K562 (cell line): Measurements from ENCODE around the gene NAA80. TPM values are rescaled to one million over a fixed set of nuclear protein-coding genes. Genes with fewer than 3 reads are reported as not detected.

ENCODE experiments used
- CBFA2T2 ChIP-seq: fragments of 450-650 bp; conservative IDR thresholded peaks from 2 replicates; pipeline ENCODE4 v1.6.1; 2017; ENCODE audit warnings: mild to moderate bottlenecking
- CBFA2T3 ChIP-seq: fragments of 450-650 bp; IDR thresholded peaks from 2 replicates; pipeline ENCODE4 v1.6.1; 2017
- CC2D1A ChIP-seq: fragments of 450-650 bp; IDR thresholded peaks from 2 replicates; pipeline ENCODE4 v1.6.1; 2017; ENCODE audit warnings: mild to moderate bottlenecking
- COPS2 ChIP-seq: fragments of 450-650 bp; conservative IDR thresholded peaks from 2 replicates; pipeline ENCODE4 v1.6.1; 2016; ENCODE audit warnings: mild to moderate bottlenecking, moderate library complexity
- DMBX1 ChIP-seq: fragments of 250-450 bp; sonication (Bioruptor Pico); IDR thresholded peaks from 2 replicates; pipeline ENCODE4 v1.8.0; 2022; ENCODE audit warnings: inconsistent platforms, mild to moderate bottlenecking, moderate library complexity, borderline replicate concordance
- HDAC2 ChIP-seq: fragments of 450-650 bp; IDR thresholded peaks from 2 replicates; pipeline ENCODE4 v1.6.1; 2016; ENCODE audit warnings: mild to moderate bottlenecking
- MAFK ChIP-seq: IDR thresholded peaks from 2 replicates; pipeline ENCODE4 v1.6.1; 2011; ENCODE audit warnings: low read length, improper control_type of control experiment
- NFIX ChIP-seq: fragments of 250-450 bp; sonication (Bioruptor Pico); IDR thresholded peaks from 2 replicates; pipeline ENCODE4 v1.4.0; 2020; ENCODE audit warnings: low read depth, mild to moderate bottlenecking, moderate library complexity
- PHTF2 ChIP-seq: fragments of 250-450 bp; sonication (Bioruptor Pico); IDR thresholded peaks from 2 replicates; pipeline ENCODE4 v1.5.0; 2021; ENCODE audit warnings: mild to moderate bottlenecking
- POLR2H ChIP-seq: IDR thresholded peaks from 2 replicates; pipeline ENCODE4 v1.6.1; 2016; ENCODE audit warnings: missing genetic modification characterization, low read depth, mild to moderate bottlenecking, control low read depth, missing compliant biosample characterization, moderate library complexity
- RBFOX2 ChIP-seq: fragments of 200-400 bp; formaldehyde crosslinking; IDR thresholded peaks from 2 replicates; pipeline ENCODE4 v1.6.1; 2017; ENCODE audit warnings: low read depth, mild to moderate bottlenecking, low read length, moderate library complexity
- RNF2 ChIP-seq: sonication (generic); IDR thresholded peaks from 2 replicates; pipeline ENCODE4 v1.6.1; 2016
- SLC30A9 ChIP-seq: fragments of 250-450 bp; sonication (Bioruptor Pico); IDR thresholded peaks from 2 replicates; pipeline ENCODE4 v1.8.0; 2022; ENCODE audit warnings: mild to moderate bottlenecking, moderate library complexity
- polyA plus RNA-seq, 8 experiments: library from polyadenylated mRNA; depleted of rRNA in 4 of 8; stranded (reverse) in 5 of 8; unstranded in 3 of 8; fragments of >200 nt; fragmentation: Nextera tagmentation in 2 of 8; fragmentation: Illumina TruSeq in 1 of 8; extraction: Ambion mirVana in 2 of 8; extraction: Trizol in 1 of 8; gene quantifications; 2 replicates each; pipeline versions ENCODE4 v1.2.1 to v1.2.3, GENCODE V29; 2011 to 2014; ENCODE audit warnings: inconsistent platforms in 1 of 8, missing spikeins in 1 of 8
- total RNA-seq, 7 experiments: library from RNA; depleted of rRNA in 6 of 7; stranded (reverse); fragments of >200 nt in 6 of 7; fragmentation: Illumina TruSeq in 2 of 7; extraction: Trizol in 2 of 7; gene quantifications; 2 replicates each; pipeline versions ENCODE4 v1.2.1 to v1.2.3, GENCODE V29; 2011 to 2021; ENCODE audit warnings: low replicate concordance in 1 of 7
- TF ChIP-seq, protein P1 (sequence below), 2 experiments: fragments of 450-650 bp; formaldehyde crosslinking in 1 of 2; IDR thresholded peaks; 2 replicates each; pipeline versions ENCODE4 v1.4.0 to v1.6.1; 2014 to 2020; ENCODE audit warnings: mild to moderate bottlenecking in 2 of 2, borderline replicate concordance in 1 of 2, low read depth in 1 of 2
- TF ChIP-seq, protein P2 (sequence below): fragments of 250-450 bp; sonication (Bioruptor Pico); IDR thresholded peaks from 2 replicates; pipeline ENCODE4 v1.4.0; 2020; ENCODE audit warnings: mild to moderate bottlenecking, moderate library complexity
- TF ChIP-seq, protein P3 (sequence below): fragments of 450-650 bp; IDR thresholded peaks from 2 replicates; pipeline ENCODE4 v1.6.1; 2016
- TF ChIP-seq, protein P4 (sequence below): fragments of 450-650 bp; formaldehyde crosslinking; IDR thresholded peaks from 2 replicates; pipeline ENCODE4 v1.4.0; 2020; ENCODE audit warnings: mild to moderate bottlenecking, mixed read lengths

The NAA80 gene
- total and polyA plus RNA-seq, 9 of the 15 experiments (the other 6 are each of a cell fraction or from before 2014, with no cell fraction given): 0.82 to 24.0 (median 8.6) TPM

DNA sequence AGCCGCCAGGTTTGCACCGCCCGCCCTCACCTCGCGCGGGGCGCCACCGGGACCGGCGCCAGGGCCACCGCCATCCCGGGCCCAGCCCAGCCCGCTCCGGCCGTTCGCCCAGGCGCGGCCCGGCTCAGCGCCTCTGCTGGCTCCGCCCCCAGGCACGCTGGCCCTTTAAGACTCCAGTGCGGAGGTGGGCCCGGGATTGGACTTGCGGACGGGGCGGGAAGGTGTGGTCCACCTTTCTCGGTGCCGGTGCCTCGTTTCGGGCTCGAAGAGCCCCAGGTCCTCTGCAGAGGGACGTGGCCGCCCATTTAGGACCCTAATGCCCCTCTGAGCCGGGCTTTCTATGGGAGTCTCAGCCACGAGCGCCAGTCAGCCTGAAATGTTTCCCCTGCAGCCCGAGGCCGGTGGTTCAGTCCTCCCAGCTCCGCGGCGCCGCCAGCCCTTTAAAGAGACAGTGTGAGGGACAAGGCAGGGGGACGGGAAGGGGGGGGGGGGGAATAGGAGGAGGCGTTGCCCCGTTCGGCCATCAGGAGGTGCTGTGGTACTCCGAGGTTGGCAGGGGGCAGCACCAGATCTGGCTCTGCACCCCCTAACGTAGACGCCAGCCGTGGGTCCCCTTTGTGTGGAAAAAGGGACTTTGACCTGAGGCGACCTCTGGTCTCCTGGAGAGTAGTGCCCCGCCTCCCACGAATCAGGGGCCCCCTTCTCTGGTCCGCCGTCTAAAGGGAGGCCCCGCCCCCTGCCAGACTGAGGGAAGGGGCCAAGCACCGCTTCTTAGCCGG is 22.3 kb upstream of the NAA80 start (continued):
- TF ChIP-seq, protein P1, sequence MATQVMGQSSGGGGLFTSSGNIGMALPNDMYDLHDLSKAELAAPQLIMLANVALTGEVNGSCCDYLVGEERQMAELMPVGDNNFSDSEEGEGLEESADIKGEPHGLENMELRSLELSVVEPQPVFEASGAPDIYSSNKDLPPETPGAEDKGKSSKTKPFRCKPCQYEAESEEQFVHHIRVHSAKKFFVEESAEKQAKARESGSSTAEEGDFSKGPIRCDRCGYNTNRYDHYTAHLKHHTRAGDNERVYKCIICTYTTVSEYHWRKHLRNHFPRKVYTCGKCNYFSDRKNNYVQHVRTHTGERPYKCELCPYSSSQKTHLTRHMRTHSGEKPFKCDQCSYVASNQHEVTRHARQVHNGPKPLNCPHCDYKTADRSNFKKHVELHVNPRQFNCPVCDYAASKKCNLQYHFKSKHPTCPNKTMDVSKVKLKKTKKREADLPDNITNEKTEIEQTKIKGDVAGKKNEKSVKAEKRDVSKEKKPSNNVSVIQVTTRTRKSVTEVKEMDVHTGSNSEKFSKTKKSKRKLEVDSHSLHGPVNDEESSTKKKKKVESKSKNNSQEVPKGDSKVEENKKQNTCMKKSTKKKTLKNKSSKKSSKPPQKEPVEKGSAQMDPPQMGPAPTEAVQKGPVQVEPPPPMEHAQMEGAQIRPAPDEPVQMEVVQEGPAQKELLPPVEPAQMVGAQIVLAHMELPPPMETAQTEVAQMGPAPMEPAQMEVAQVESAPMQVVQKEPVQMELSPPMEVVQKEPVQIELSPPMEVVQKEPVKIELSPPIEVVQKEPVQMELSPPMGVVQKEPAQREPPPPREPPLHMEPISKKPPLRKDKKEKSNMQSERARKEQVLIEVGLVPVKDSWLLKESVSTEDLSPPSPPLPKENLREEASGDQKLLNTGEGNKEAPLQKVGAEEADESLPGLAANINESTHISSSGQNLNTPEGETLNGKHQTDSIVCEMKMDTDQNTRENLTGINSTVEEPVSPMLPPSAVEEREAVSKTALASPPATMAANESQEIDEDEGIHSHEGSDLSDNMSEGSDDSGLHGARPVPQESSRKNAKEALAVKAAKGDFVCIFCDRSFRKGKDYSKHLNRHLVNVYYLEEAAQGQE (IDR thresholded peaks at IDR 0.05; ENCODE audit: borderline replicate concordance): no peak
- TF ChIP-seq, protein P1 (CRISPR knock-in tag; IDR thresholded peaks at IDR 0.05; ENCODE audit: low read depth): no peak
- TF ChIP-seq RBFOX2: peak; percentile 55
- TF ChIP-seq HDAC2: no peak
- TF ChIP-seq CBFA2T2: no peak
- TF ChIP-seq NFIX: no peak
- TF ChIP-seq, protein P2, sequence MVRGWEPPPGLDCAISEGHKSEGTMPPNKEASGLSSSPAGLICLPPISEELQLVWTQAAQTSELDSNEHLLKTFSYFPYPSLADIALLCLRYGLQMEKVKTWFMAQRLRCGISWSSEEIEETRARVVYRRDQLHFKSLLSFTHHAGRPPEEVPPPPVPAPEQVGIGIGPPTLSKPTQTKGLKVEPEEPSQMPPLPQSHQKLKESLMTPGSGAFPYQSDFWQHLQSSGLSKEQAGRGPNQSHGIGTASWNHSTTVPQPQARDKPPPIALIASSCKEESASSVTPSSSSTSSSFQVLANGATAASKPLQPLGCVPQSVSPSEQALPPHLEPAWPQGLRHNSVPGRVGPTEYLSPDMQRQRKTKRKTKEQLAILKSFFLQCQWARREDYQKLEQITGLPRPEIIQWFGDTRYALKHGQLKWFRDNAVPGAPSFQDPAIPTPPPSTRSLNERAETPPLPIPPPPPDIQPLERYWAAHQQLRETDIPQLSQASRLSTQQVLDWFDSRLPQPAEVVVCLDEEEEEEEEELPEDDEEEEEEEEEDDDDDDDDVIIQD (CRISPR knock-in tag): no peak
- TF ChIP-seq DMBX1 (CRISPR knock-in tag): no peak
- TF ChIP-seq MAFK: no peak
- peak; percentile 89; the same call in 1 of the 2 replicates for TF ChIP-seq RNF2
- no peak for TF ChIP-seq CC2D1A
- TF ChIP-seq SLC30A9: no peak
- TF ChIP-seq COPS2: no peak
- TF ChIP-seq, protein P3, sequence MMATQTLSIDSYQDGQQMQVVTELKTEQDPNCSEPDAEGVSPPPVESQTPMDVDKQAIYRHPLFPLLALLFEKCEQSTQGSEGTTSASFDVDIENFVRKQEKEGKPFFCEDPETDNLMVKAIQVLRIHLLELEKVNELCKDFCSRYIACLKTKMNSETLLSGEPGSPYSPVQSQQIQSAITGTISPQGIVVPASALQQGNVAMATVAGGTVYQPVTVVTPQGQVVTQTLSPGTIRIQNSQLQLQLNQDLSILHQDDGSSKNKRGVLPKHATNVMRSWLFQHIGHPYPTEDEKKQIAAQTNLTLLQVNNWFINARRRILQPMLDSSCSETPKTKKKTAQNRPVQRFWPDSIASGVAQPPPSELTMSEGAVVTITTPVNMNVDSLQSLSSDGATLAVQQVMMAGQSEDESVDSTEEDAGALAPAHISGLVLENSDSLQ: no peak
- TF ChIP-seq CBFA2T3: no peak
- no peak for TF ChIP-seq PHTF2 (CRISPR knock-in tag)
- TF ChIP-seq, protein P4, sequence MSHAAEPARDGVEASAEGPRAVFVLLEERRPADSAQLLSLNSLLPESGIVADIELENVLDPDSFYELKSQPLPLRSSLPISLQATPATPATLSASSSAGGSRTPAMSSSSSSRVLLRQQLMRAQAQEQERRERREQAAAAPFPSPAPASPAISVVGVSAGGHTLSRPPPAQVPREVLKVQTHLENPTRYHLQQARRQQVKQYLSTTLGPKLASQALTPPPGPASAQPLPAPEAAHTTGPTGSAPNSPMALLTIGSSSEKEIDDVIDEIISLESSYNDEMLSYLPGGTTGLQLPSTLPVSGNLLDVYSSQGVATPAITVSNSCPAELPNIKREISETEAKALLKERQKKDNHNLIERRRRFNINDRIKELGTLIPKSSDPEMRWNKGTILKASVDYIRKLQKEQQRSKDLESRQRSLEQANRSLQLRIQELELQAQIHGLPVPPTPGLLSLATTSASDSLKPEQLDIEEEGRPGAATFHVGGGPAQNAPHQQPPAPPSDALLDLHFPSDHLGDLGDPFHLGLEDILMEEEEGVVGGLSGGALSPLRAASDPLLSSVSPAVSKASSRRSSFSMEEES (CRISPR knock-in tag): no peak
- TF ChIP-seq POLR2H (tag): no peak
